GM21723 (cell line): ENCODE results near the gene EIF4EBP2.

Source experiments
- ATAC-seq: cut with Tn5 transposase; IDR thresholded peaks from one replicate; pipeline ENCODE4 v1.9.1; 2021; ENCODE audit warnings: mild to moderate bottlenecking, moderate library complexity; ENCODE audit not compliant: unreplicated experiment

EIF4EBP2 gene

GRCh38 chr10:70458329-70459060, 54.5 kb downstream of the EIF4EBP2 start:
- no peak for ATAC-seq

- ATAC-seq = no peak
These were observed 55.3 kb downstream of the EIF4EBP2 start for GRCh38 chr10:70459061-70459773.

GRCh38 chr10:70459774-70460490, 56.0 kb downstream of the EIF4EBP2 start:
- no peak for ATAC-seq

GRCh38 chr10:70461397-70462348, 57.7 kb downstream of the EIF4EBP2 start:
- no peak for ATAC-seq

GRCh38 chr10:70462349-70462984, 58.5 kb downstream of the EIF4EBP2 start:
- ATAC-seq = no peak

- ATAC-seq = no peak
These were observed 61.3 kb downstream of the EIF4EBP2 start for GRCh38 chr10:70465278-70465677.

GRCh38 chr10:70465832-70466231, 61.9 kb downstream of the EIF4EBP2 start:
- ATAC-seq = no peak

- ATAC-seq = no peak
These were observed 63.0 kb downstream of the EIF4EBP2 start for GRCh38 chr10:70466951-70467350.

GRCh38 chr10:70472799-70473454, 69.0 kb downstream of the EIF4EBP2 start:
- no peak for ATAC-seq

GRCh38 chr10:70474780-70475179, 70.8 kb downstream of the EIF4EBP2 start:
- no peak for ATAC-seq

- ATAC-seq = no peak
These were observed 71.7 kb downstream of the EIF4EBP2 start for GRCh38 chr10:70475661-70476060.

- ATAC-seq = no peak
These were observed 72.5 kb downstream of the EIF4EBP2 start for GRCh38 chr10:70476249-70477035.

- no peak for ATAC-seq
These were observed 73.8 kb downstream of the EIF4EBP2 start for GRCh38 chr10:70477661-70478162.
